ENCODE results near the gene OR2T1. TPM values are rescaled to one million over a fixed set of nuclear protein-coding genes. Genes with fewer than 3 reads are reported as not detected.

The OR2T1 gene, protein sequence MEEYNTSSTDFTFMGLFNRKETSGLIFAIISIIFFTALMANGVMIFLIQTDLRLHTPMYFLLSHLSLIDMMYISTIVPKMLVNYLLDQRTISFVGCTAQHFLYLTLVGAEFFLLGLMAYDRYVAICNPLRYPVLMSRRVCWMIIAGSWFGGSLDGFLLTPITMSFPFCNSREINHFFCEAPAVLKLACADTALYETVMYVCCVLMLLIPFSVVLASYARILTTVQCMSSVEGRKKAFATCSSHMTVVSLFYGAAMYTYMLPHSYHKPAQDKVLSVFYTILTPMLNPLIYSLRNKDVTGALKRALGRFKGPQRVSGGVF
- not detected in 2 replicates for total RNA-seq

DNA sequence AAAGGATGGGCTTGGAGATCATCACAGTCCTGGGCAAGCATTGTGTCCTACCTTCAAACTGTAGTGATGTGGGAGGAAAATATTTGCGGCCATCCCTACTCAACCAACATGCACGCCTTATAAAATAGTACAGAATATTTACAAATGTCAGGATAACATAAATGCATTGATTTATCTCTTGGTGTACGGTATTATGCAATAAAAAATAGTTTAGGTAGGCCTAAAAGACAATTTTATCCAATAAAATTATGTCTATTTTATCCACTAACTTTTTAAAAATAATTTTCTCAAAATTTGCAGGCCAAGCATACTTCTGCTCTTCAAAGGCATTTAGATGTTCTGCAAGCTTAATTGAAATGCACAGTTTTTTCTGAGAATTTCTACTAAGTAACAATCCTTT, at the start of gene OR2T1:
TSS of gene OR2T1 (plus strand) at position 301 of the 400 bp plus-strand sequence. CDS start 3,100 bp downstream, outside the sequence.

DNA sequence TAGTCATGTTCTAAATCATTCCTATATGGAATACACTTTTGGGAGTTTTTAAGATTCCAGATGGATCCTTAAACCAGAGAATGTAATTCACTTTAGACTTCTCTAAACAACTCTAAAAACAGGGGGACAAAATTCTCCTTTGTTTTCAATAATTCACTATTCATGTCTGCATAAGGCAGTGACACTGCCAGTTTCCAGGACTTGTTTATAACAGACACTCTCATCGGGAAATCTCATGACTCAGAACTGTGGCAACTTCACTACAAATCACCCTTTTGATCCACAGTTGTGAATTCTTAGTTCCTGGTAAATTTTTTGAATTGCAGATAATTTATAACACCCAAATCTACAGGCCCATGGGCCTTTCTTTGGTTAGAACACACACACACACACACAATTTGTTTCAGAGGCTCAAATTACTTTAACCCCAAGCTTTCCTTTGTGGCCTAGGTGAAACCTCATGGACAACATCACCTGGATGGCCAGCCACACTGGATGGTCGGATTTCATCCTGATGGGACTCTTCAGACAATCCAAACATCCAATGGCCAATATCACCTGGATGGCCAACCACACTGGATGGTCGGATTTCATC, 41.6 kb upstream of the OR2T1 start, which contains the start of gene OR2T4:
TSS of gene OR2T4 (plus strand) at position 545 of the 595 bp plus-strand sequence. CDS start at position 545, 0 bp downstream.

DNA sequence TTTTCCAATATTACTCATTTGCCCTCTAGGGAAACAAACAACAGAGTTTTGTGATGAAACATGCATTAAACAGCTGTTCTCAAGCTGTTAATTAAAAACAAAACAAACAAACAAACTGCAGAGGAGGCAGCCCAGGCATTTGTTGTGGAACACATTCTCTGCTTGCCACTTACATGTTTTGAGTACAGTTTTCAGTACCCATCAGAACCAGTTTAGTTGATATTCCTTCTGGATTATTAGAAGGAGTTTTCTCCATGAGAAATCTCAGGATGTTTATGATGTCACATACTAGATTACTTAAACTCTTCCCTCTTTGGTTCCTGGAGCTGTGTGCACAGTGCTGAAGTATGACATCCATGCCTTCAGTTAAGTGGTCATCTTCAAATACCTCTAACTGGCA, 27.4 kb upstream of the OR2T1 start, which contains the start of gene OR2T6:
TSS of gene OR2T6 (plus strand) at position 301 of the 400 bp plus-strand sequence. CDS start 11,863 bp downstream, outside the sequence.

DNA sequence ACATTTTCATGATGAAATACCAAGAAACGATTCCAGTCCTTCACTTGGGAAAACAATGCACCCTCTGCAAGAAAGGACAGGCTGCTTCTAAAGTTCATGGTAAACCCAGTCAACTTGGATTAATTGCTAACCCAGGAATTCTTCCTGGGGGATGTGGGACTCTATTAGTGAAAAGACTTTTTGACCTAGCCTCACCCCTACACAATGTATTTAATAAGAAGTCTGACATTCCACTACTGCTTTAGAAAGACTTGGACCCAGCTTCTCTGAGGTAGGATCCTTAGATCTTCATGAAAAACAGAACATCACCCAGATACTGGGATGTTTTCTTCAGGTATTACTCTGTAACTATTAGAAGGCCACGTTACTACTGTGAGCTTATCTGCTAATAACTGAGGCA, 42.6 kb downstream of the OR2T1 start, which contains the start of gene OR2T2:
TSS of gene OR2T2 (plus strand) at position 239 of the 400 bp plus-strand sequence. CDS start 7,161 bp downstream, outside the sequence.

Other genes starting within 250 kb of the OR2T1 start
- gene OR2M2, start 228.2 kb upstream of the OR2T1 start, total RNA-seq = not detected in 2 replicates
- not detected in 2 replicates for gene OR2M3, start 205.8 kb upstream of the OR2T1 start, total RNA-seq
- not detected in 2 replicates for gene OR2M4, start 171.6 kb upstream of the OR2T1 start, total RNA-seq
- not detected in 2 replicates for gene OR2T33, start 125.1 kb upstream of the OR2T1 start, total RNA-seq
- not detected in 2 replicates for gene OR2T12, start 99.6 kb upstream of the OR2T1 start, total RNA-seq
- not detected in 2 replicates for gene OR2M7, start 78.5 kb upstream of the OR2T1 start, total RNA-seq
- gene OR14C36, start 54.3 kb upstream of the OR2T1 start, total RNA-seq = not detected in 2 replicates
- gene OR2T4, start 41.4 kb upstream of the OR2T1 start, total RNA-seq = not detected in 2 replicates
- not detected in 2 replicates for gene OR2T6, start 27.3 kb upstream of the OR2T1 start, total RNA-seq
- gene OR2T2, start 42.6 kb downstream of the OR2T1 start, total RNA-seq = not detected in 2 replicates
- not detected in 2 replicates for gene OR2T3, start 70.3 kb downstream of the OR2T1 start, total RNA-seq
- not detected in 2 replicates for gene OR2T5, start 85.5 kb downstream of the OR2T1 start, total RNA-seq
- gene OR2G6, start 105.0 kb downstream of the OR2T1 start, total RNA-seq = not detected in 2 replicates
- gene OR2T29, start 159.7 kb downstream of the OR2T1 start, total RNA-seq = not detected in 2 replicates
- gene OR2T34, start 171.7 kb downstream of the OR2T1 start, total RNA-seq = not detected in 2 replicates
- not detected in 2 replicates for gene OR2T10, start 194.7 kb downstream of the OR2T1 start, total RNA-seq
- gene OR2T11, start 232.0 kb downstream of the OR2T1 start, total RNA-seq = not detected in 2 replicates
- gene OR2T35, start 242.2 kb downstream of the OR2T1 start, total RNA-seq = not detected in 2 replicates